ENCODE data around the gene PDCD4. TPM values are rescaled to one million over a fixed set of nuclear protein-coding genes. Genes with fewer than 3 reads are reported as not detected.

Gene PDCD4
- total and polyA plus RNA-seq, 2 of the 4 experiments (the other 2 are of a cell fraction): 10.9 to 49.7 TPM

DNA sequence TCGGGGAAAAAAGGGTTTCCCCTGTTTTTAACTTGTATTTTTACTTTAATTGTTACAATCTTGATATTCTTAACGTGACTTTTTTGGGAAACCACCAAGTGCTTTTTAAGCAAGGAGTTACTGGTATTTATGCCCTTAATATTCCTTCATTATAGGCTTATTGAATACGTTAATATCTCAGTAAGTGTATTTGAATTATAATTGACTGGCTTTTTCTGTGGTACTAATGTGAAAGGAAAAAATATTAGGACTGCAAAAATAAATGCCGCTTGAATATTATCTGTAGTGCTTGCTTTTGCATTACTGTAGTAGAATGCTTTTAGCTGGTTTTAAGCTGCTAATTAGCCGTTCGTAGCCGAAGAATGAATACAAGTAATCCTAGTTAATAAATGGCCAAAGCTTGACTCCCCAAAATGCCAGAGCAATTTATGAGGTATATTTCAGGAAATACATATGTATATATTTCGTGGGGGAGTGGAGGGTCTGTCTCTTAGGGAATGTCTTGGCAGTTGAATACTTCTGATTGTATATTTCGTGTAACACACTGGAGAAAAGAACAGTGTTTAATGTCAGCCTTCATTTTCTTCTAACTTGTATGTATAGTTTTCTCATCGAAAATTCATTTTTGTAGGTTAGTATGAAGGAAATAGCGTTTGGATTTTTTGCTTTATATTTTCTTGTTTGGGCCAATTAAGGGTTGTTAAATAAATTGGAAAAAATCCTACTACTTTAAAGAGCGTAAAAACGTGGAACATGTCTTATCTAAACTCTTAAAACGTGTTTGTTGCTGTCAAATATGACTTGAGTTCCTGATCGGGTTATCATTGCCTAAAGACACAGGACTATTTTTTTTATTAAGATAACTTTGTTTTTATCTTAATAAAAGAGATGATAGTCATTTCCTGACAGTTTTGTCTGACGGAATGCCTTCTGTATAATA, 1.5 kb downstream of the PDCD4 start:
- no peaks in the 10 kb centered on the region for H3K27me3 ChIP-seq (ENCODE audit: control insufficient read depth, insufficient read depth, low read length)
- H3K18ac ChIP-seq (ENCODE audit: low read depth, low read length): peak overlapping the region; percentile 19; the same call in 1 of the 2 replicates
- dilution Hi-C loops (cut with HindIII; ENCODE audit: low sequenced_read_pairs, unreplicated experiment): no loop called here
- ATAC-seq (ENCODE audit: low read depth) (no peak), DNase-seq (no peak)
- H4K8ac ChIP-seq (ENCODE audit: low read depth in 2 of 2, low read length in 2 of 2): peak overlapping the region in 1 of 2 experiments; percentile 10; a peak in 2 of 4 replicates
- H4K5ac ChIP-seq (ENCODE audit: low read depth, low read length): no peak overlapping the region; the same call in 1 of the 2 replicates
- H2BK20ac ChIP-seq (ENCODE audit: low read depth, low read length): no peak overlapping the region
- POLR2A ChIA-PET (ENCODE audit: unreplicated experiment): no interaction called here
- CTCF ChIA-PET: no interaction called here
- no peaks in the 10 kb centered on the region; the same call in 1 of the 2 replicates for H4K20me1 ChIP-seq (ENCODE audit: insufficient read depth, low read length)
- peak overlapping the region; percentile 55 for H3K27ac ChIP-seq (ENCODE audit: insufficient read depth, low read length)
- TSS peak; percentile 24 for BruUV-seq (replicated peaks)
- peak overlapping the region; percentile 90 for H3K9ac ChIP-seq (ENCODE audit: low read depth, low read length)
- H3K14ac ChIP-seq (replicated peaks; ENCODE audit: low read depth, low read length): no peak overlapping the region
- peak overlapping the region; percentile 51 for H2BK5ac ChIP-seq (ENCODE audit: low read depth, low read length, poor library complexity, severe bottlenecking)
- intact Hi-C loops (cut with micrococcal nuclease): loop anchor here (1.0 to 5.0 kb wide), 4 partner anchors 70 to 261 kb away; no protein-coding TSS in a partner anchor
- H3K4me3 ChIP-seq (ENCODE audit: insufficient read depth, low read depth, low read length): peak overlapping the region; percentile 54
- H3K9me3 ChIP-seq (ENCODE audit: control insufficient read depth, insufficient read depth, low read length): no peaks in the 10 kb centered on the region
- H3K23ac ChIP-seq (ENCODE audit: low read depth, low read length): no peak overlapping the region
- in situ Hi-C loops (cut with MboI; ENCODE audit: low sequenced_read_pairs): no loop called here
- H2AFZ ChIP-seq (replicated peaks; ENCODE audit: low read length, poor library complexity): peak overlapping the region; percentile 95
- H4K91ac ChIP-seq (ENCODE audit: insufficient read depth, low read depth, low read length): 0 out of 2 replicates have a peak overlapping the region, but pooled peaks have one; percentile 6
- H3K4me1 ChIP-seq (ENCODE audit: control insufficient read depth, insufficient read depth, low read length): peaks cover 4% of the 10 kb centered on the region; the same call in 1 of the 2 replicates
- no peak overlapping the region for H2BK120ac ChIP-seq (ENCODE audit: low read depth, low read length)
- H3K9me1 ChIP-seq (ENCODE audit: insufficient read depth, low read length): peaks cover 9% of the 10 kb centered on the region
- H2AK9ac ChIP-seq (replicated peaks; ENCODE audit: low read depth, low read length, poor library complexity): no peak overlapping the region
- peaks cover 0 to 14% of the 10 kb centered on the region in 2 experiments; a peak in 2 of 4 replicates for H3K79me1 ChIP-seq (ENCODE audit: low read depth in 1 of 2, low read length in 2 of 2)
- H3K4ac ChIP-seq (ENCODE audit: low read depth, low read length): peak overlapping the region; percentile 28; the same call in 1 of the 2 replicates
- no CpG with 5 or more reads among the region's 16 CpGs for WGBS, 2 experiments (ENCODE audit: extremely low coverage in 2 of 2, insufficient read length in 1 of 2)
- H3K36me3 ChIP-seq (ENCODE audit: control insufficient read depth, insufficient read depth, low read length): peaks cover 2% of the 10 kb centered on the region
- no peak for TF ChIP-seq RFX5 (IDR thresholded peaks at IDR 0.05; ENCODE audit: low read depth, low read length)
- TF ChIP-seq, protein P1, sequence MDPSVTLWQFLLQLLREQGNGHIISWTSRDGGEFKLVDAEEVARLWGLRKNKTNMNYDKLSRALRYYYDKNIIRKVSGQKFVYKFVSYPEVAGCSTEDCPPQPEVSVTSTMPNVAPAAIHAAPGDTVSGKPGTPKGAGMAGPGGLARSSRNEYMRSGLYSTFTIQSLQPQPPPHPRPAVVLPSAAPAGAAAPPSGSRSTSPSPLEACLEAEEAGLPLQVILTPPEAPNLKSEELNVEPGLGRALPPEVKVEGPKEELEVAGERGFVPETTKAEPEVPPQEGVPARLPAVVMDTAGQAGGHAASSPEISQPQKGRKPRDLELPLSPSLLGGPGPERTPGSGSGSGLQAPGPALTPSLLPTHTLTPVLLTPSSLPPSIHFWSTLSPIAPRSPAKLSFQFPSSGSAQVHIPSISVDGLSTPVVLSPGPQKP (IDR thresholded peaks at IDR 0.05; ENCODE audit: borderline replicate concordance, low read depth, low read length): no peak
- TF ChIP-seq RAD21 (IDR thresholded peaks at IDR 0.05; ENCODE audit: low read length): no peak
- TF ChIP-seq CEBPB (IDR thresholded peaks at IDR 0.05; ENCODE audit: low read depth, low read length): no peak
- TF ChIP-seq, protein P2, sequence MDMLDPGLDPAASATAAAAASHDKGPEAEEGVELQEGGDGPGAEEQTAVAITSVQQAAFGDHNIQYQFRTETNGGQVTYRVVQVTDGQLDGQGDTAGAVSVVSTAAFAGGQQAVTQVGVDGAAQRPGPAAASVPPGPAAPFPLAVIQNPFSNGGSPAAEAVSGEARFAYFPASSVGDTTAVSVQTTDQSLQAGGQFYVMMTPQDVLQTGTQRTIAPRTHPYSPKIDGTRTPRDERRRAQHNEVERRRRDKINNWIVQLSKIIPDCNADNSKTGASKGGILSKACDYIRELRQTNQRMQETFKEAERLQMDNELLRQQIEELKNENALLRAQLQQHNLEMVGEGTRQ (IDR thresholded peaks at IDR 0.05; ENCODE audit: low read depth, low read length): no peak
- no peak for TF ChIP-seq FOS (IDR thresholded peaks at IDR 0.05; ENCODE audit: low read depth, low read length)
- TF ChIP-seq POLR2A (IDR thresholded peaks at IDR 0.05; ENCODE audit: low read depth, low read length): no peak
- no peak for TF ChIP-seq MAZ (IDR thresholded peaks at IDR 0.05; ENCODE audit: borderline replicate concordance, low read depth, low read length)
- TF ChIP-seq CHD1 (IDR thresholded peaks at IDR 0.05; ENCODE audit: low read depth, low read length): no peak; the same call in 1 of the 2 replicates
- no peak for TF ChIP-seq MAFK (IDR thresholded peaks at IDR 0.05; ENCODE audit: low read depth, low read length)
- TF ChIP-seq RCOR1 (IDR thresholded peaks at IDR 0.05; ENCODE audit: insufficient replicate concordance, low read length): no peak
- TF ChIP-seq BHLHE40 (IDR thresholded peaks at IDR 0.05; ENCODE audit: low read depth, low read length): no peak
- TF ChIP-seq, protein P3, sequence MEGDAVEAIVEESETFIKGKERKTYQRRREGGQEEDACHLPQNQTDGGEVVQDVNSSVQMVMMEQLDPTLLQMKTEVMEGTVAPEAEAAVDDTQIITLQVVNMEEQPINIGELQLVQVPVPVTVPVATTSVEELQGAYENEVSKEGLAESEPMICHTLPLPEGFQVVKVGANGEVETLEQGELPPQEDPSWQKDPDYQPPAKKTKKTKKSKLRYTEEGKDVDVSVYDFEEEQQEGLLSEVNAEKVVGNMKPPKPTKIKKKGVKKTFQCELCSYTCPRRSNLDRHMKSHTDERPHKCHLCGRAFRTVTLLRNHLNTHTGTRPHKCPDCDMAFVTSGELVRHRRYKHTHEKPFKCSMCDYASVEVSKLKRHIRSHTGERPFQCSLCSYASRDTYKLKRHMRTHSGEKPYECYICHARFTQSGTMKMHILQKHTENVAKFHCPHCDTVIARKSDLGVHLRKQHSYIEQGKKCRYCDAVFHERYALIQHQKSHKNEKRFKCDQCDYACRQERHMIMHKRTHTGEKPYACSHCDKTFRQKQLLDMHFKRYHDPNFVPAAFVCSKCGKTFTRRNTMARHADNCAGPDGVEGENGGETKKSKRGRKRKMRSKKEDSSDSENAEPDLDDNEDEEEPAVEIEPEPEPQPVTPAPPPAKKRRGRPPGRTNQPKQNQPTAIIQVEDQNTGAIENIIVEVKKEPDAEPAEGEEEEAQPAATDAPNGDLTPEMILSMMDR (conservative IDR thresholded peaks at IDR 0.05; ENCODE audit: low read depth, low read length): no peak
- H3K4me2 ChIP-seq (ENCODE audit: low read depth, low read length): peak overlapping the region; percentile 91
- no peak overlapping the region for H2AK5ac ChIP-seq (ENCODE audit: low read depth, low read length)
- no peak overlapping the region; the same call in 2 of the 3 replicates for H2BK15ac ChIP-seq (ENCODE audit: low read depth, low read length)
- peak overlapping the region; percentile 41; the same call in 1 of the 2 replicates for H3K56ac ChIP-seq (ENCODE audit: extremely low read depth, insufficient read depth, low read length)

All from IMR-90 (cell line).